HepG2 (cell line): ENCODE data around the gene ARMC8. TPM values are rescaled to one million over a fixed set of nuclear protein-coding genes. Genes with fewer than 3 reads are reported as not detected.

Experiments used
- ASH2L ChIP-seq: fragments of 300-600, 200-600 bp; sonication (generic); IDR thresholded peaks from 2 replicates; pipeline ENCODE4 v1.7.0; 2017; ENCODE audit warnings: low read depth, mild to moderate bottlenecking, moderate library complexity, mixed read lengths, low read length; ENCODE audit not compliant: insufficient read length
- ATF7 ChIP-seq, 2 experiments: fragments of 450-650 bp in 1 of 2; sonication (generic) in 1 of 2; formaldehyde crosslinking in 1 of 2; IDR thresholded peaks; 2 replicates each; pipeline versions ENCODE4 v1.4.0 to v1.6.1; 2016 to 2020; ENCODE audit warnings: antibody characterized with exemption in 1 of 2, mild to moderate bottlenecking in 1 of 2, missing genetic modification reagents in 1 of 2
- FOXO1 ChIP-seq: sonication (generic); formaldehyde crosslinking; IDR thresholded peaks from 2 replicates; pipeline ENCODE4 v1.4.0; 2020; ENCODE audit warnings: missing genetic modification reagents
- HDAC2 ChIP-seq: sonication (generic); formaldehyde crosslinking; IDR thresholded peaks from 2 replicates; pipeline ENCODE4 v1.4.0; 2020; ENCODE audit warnings: missing genetic modification reagents
- HOXA7 ChIP-seq: sonication (generic); formaldehyde crosslinking; IDR thresholded peaks from 2 replicates; pipeline ENCODE4 v1.8.1; 2022; ENCODE audit warnings: mild to moderate bottlenecking, missing genetic modification reagents, moderate library complexity
- JDP2 ChIP-seq: sonication (generic); formaldehyde crosslinking; IDR thresholded peaks from 2 replicates; pipeline ENCODE4 v1.8.1; 2022; ENCODE audit warnings: missing genetic modification reagents, borderline replicate concordance
- KDM5B ChIP-seq: sonication (generic); formaldehyde crosslinking; IDR thresholded peaks from 2 replicates; pipeline ENCODE4 v1.4.0; 2020; ENCODE audit warnings: missing genetic modification reagents, mild to moderate bottlenecking, borderline replicate concordance
- POLR2G ChIP-seq: fragments of 200-400 bp; formaldehyde crosslinking; IDR thresholded peaks from 2 replicates; pipeline ENCODE4 v1.6.1; 2018; ENCODE audit warnings: mild to moderate bottlenecking, low read depth, low read length, moderate library complexity
- RAD21 ChIP-seq: fragments of 450-650 bp; formaldehyde crosslinking; IDR thresholded peaks from 2 replicates; pipeline ENCODE4 v1.5.0; 2020; ENCODE audit warnings: mild to moderate bottlenecking
- SRSF9 ChIP-seq: fragments of 200-400 bp; formaldehyde crosslinking; IDR thresholded peaks from 2 replicates; pipeline ENCODE4 v1.6.1; 2018; ENCODE audit warnings: borderline replicate concordance, mild to moderate bottlenecking, low read depth, low read length; ENCODE audit not compliant: insufficient read depth, poor library complexity, severe bottlenecking
- TCF12 ChIP-seq, 2 experiments: fragments of 450-650 bp in 1 of 2; sonication (generic) in 1 of 2; formaldehyde crosslinking in 1 of 2; IDR thresholded peaks; 2 replicates each; pipeline versions ENCODE4 v1.6.1 to v1.8.0; 2017 to 2022; ENCODE audit warnings: antibody characterized with exemption in 1 of 2, mild to moderate bottlenecking in 1 of 2, missing genetic modification reagents in 1 of 2, moderate library complexity in 1 of 2
- XRCC5 ChIP-seq: fragments of 200-400 bp; formaldehyde crosslinking; optimal IDR thresholded peaks from 2 replicates; pipeline ENCODE3; 2017; ENCODE audit warnings: mild to moderate bottlenecking, low read length
- ZMYM2 ChIP-seq: sonication (generic); formaldehyde crosslinking; IDR thresholded peaks from 2 replicates; pipeline ENCODE4 v1.8.0; 2022; ENCODE audit warnings: mild to moderate bottlenecking, missing genetic modification reagents
- ZNF331 ChIP-seq: sonication (generic); formaldehyde crosslinking; IDR thresholded peaks from 2 replicates; pipeline ENCODE4 v1.4.0; 2020; ENCODE audit warnings: missing genetic modification reagents
- ZNF441 ChIP-seq: sonication (generic); formaldehyde crosslinking; IDR thresholded peaks from 2 replicates; pipeline ENCODE4 v1.7.0; 2021; ENCODE audit warnings: missing genetic modification reagents, borderline replicate concordance
- ZNF558 ChIP-seq: sonication (generic); formaldehyde crosslinking; IDR thresholded peaks from 2 replicates; pipeline ENCODE4 v1.9.0; 2022; ENCODE audit warnings: mild to moderate bottlenecking, missing genetic modification reagents, borderline replicate concordance
- ZNF562 ChIP-seq: sonication (generic); formaldehyde crosslinking; IDR thresholded peaks from 2 replicates; pipeline ENCODE4 v1.8.0; 2022; ENCODE audit warnings: missing genetic modification reagents, borderline replicate concordance
- ZNF768 ChIP-seq: sonication (generic); formaldehyde crosslinking; IDR thresholded peaks from 2 replicates; pipeline ENCODE4 v1.4.0; 2020; ENCODE audit warnings: missing genetic modification reagents
- ZNF841 ChIP-seq: sonication (generic); formaldehyde crosslinking; IDR thresholded peaks from 2 replicates; pipeline ENCODE4 v1.8.1; 2023; ENCODE audit warnings: missing genetic modification reagents, borderline replicate concordance
- polyA plus RNA-seq, 8 experiments: library from polyadenylated mRNA; depleted of rRNA in 3 of 8; stranded (reverse) in 7 of 8; unstranded in 1 of 8; fragments of >200 nt; fragmentation: Illumina TruSeq in 4 of 8; extraction: Trizol in 4 of 8; gene quantifications; 2 replicates each; pipeline versions ENCODE4 v1.2.1 to v1.2.3, GENCODE V29; 2011 to 2016; ENCODE audit warnings: low read depth in 4 of 8, missing spikeins in 1 of 8, mixed read lengths in 1 of 8; ENCODE audit not compliant: insufficient read depth in 1 of 8
- total RNA-seq, 5 experiments: library from RNA; depleted of rRNA; stranded (reverse); fragments of >200 nt; fragmentation: Illumina TruSeq; extraction: Trizol; gene quantifications; 2 replicates each; pipeline ENCODE4 v1.2.3, GENCODE V29; 2016; ENCODE audit warnings: low read depth in 1 of 5
- TF ChIP-seq, protein P1 (sequence below): conservative IDR thresholded peaks from 2 replicates; pipeline ENCODE4 v1.6.1; 2018; ENCODE audit warnings: missing genetic modification reagents
- TF ChIP-seq, protein P2 (sequence below): sonication (generic); formaldehyde crosslinking; IDR thresholded peaks from 2 replicates; pipeline ENCODE4 v1.8.1; 2023; ENCODE audit warnings: mild to moderate bottlenecking, missing genetic modification reagents
- TF ChIP-seq, protein P3 (sequence below): sonication (generic); formaldehyde crosslinking; IDR thresholded peaks from 2 replicates; pipeline ENCODE4 v1.4.0; 2020; ENCODE audit warnings: mild to moderate bottlenecking, low read depth, missing genetic modification reagents
- TF ChIP-seq, protein P4 (sequence below): sonication (generic); formaldehyde crosslinking; IDR thresholded peaks from 2 replicates; pipeline ENCODE4 v1.8.1; 2022; ENCODE audit warnings: mild to moderate bottlenecking, missing genetic modification reagents

Gene ARMC8
- total and polyA plus RNA-seq, 2 of the 13 experiments (the other 11 are each of a cell fraction or from before 2014, with no cell fraction given), result 38.9 to 55.3 TPM

DNA sequence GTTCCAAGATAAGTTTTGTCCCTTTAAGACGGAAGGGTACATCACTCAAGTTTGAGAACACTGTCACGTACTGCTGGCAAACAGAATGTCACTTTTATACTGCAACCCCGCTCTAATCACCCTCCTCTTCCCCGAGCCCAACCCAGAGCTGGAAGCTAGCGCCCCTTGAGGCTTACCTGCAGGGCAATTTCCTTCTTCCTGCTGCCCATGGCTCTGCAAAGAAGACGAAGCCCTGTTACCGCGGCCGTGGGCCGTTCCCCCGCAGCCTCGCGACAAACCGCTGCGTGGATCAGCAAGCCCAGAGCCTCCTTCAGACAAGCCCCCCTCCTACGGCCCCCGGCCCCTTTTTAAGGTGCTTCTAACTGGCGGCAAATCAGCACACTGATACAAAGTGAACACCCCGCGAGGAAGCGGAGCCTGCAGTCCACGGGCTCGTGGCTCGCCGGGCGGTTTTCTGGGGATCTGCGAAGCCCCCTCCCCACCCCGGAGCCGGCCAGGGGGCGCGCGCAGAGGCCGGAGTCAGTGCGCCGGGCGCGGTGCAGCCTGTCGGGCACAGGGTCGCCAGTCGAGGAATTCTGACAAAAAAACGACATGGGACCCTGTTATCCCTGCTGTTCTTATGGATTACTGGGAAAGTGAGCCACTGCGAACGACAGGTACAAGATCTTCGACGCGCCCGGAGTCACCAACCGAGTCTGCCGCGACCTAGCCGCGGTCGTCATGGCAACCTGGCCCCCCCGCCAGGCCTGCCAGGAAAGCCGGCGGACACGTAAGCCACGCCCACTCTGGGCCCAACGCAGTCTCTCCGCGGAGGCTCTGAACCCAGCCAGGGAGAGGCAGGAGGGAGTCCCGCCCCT, 142.3 kb downstream of the ARMC8 start, which contains the start of gene NME9 (continued):
- TF ChIP-seq TCF12 (IDR thresholded peaks at IDR 0.05) (no peak), TCF12 (CRISPR knock-in tag; IDR thresholded peaks at IDR 0.05) (no peak), ASH2L (peak; percentile 35), SRSF9 (no peak), ZNF331 (CRISPR knock-in tag) (0 out of 2 replicates have a peak, but pooled peaks have one; percentile 59), POLR2G (no peak), RAD21 (CRISPR knock-in tag) (0 out of 2 replicates have a peak, but pooled peaks have one; percentile 17), ATF7 (IDR thresholded peaks at IDR 0.05) (no peak), ATF7 (CRISPR knock-in tag; IDR thresholded peaks at IDR 0.05) (0 out of 2 replicates have a peak, but pooled peaks have one; percentile 47), HDAC2 (CRISPR knock-in tag) (peak; percentile 12; the same call in 1 of the 2 replicates), FOXO1 (CRISPR knock-in tag) (no peak), HOXA7 (CRISPR knock-in tag) (no peak), ZMYM2 (CRISPR knock-in tag) (0 out of 2 replicates have a peak, but pooled peaks have one; percentile 49), JDP2 (CRISPR knock-in tag) (no peak), ZNF558 (CRISPR knock-in tag) (no peak), ZNF562 (CRISPR knock-in tag) (no peak), ZNF768 (peak; percentile 32; the same call in 1 of the 2 replicates), ZNF841 (CRISPR knock-in tag) (no peak), XRCC5 (peak; percentile 31), ZNF441 (no peak), KDM5B (CRISPR knock-in tag) (0 out of 2 replicates have a peak, but pooled peaks have one; percentile 34)
- TF ChIP-seq, protein P1, sequence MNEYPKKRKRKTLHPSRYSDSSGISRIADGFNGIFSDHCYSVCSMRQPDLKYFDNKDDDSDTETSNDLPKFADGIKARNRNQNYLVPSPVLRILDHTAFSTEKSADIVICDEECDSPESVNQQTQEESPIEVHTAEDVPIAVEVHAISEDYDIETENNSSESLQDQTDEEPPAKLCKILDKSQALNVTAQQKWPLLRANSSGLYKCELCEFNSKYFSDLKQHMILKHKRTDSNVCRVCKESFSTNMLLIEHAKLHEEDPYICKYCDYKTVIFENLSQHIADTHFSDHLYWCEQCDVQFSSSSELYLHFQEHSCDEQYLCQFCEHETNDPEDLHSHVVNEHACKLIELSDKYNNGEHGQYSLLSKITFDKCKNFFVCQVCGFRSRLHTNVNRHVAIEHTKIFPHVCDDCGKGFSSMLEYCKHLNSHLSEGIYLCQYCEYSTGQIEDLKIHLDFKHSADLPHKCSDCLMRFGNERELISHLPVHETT (CRISPR knock-in tag), result 0 out of 2 replicates have a peak, but pooled peaks have one; percentile 8
- TF ChIP-seq, protein P2, sequence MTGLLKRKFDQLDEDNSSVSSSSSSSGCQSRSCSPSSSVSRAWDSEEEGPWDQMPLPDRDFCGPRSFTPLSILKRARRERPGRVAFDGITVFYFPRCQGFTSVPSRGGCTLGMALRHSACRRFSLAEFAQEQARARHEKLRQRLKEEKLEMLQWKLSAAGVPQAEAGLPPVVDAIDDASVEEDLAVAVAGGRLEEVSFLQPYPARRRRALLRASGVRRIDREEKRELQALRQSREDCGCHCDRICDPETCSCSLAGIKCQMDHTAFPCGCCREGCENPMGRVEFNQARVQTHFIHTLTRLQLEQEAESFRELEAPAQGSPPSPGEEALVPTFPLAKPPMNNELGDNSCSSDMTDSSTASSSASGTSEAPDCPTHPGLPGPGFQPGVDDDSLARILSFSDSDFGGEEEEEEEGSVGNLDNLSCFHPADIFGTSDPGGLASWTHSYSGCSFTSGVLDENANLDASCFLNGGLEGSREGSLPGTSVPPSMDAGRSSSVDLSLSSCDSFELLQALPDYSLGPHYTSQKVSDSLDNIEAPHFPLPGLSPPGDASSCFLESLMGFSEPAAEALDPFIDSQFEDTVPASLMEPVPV (CRISPR knock-in tag), result peak; percentile 27; the same call in 1 of the 2 replicates
- TF ChIP-seq, protein P3, sequence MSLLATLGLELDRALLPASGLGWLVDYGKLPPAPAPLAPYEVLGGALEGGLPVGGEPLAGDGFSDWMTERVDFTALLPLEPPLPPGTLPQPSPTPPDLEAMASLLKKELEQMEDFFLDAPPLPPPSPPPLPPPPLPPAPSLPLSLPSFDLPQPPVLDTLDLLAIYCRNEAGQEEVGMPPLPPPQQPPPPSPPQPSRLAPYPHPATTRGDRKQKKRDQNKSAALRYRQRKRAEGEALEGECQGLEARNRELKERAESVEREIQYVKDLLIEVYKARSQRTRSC (CRISPR knock-in tag), result no peak
- TF ChIP-seq, protein P4, sequence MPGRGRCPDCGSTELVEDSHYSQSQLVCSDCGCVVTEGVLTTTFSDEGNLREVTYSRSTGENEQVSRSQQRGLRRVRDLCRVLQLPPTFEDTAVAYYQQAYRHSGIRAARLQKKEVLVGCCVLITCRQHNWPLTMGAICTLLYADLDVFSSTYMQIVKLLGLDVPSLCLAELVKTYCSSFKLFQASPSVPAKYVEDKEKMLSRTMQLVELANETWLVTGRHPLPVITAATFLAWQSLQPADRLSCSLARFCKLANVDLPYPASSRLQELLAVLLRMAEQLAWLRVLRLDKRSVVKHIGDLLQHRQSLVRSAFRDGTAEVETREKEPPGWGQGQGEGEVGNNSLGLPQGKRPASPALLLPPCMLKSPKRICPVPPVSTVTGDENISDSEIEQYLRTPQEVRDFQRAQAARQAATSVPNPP (CRISPR knock-in tag), result no peak
